GM18868 (cell line): ENCODE measurements around the gene MACROH2A1.

Experiments used
- ATAC-seq: cut with Tn5 transposase; IDR thresholded peaks from one replicate; pipeline ENCODE4 v1.9.1; 2021; ENCODE audit warnings: mild to moderate bottlenecking, moderate library complexity; ENCODE audit not compliant: unreplicated experiment

MACROH2A1 gene

DNA sequence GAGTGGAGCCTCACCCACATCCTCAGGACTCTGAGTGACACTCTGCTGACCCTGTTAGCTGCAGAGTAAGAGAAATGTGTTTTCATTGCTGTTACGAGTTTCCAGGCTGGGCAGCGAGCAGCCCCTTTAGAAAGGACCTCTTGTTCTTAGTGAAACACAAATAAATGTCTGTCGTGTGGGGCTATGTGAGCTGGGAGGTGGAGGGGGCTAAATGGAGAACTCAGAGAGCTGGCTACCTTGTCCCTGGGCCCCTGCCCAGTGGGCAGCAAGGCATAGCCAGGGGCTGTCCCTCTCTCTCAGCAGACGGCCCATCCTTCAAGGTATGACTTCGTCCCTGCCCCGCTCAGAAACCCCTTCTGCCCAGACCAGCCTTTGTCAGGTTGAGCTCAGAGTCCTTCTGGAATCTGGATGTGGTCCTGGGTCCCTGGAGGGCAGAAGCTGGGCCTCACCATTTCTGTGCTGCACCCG, 38.0 kb upstream of the MACROH2A1 start:
- peak; percentile 35 for ATAC-seq

DNA sequence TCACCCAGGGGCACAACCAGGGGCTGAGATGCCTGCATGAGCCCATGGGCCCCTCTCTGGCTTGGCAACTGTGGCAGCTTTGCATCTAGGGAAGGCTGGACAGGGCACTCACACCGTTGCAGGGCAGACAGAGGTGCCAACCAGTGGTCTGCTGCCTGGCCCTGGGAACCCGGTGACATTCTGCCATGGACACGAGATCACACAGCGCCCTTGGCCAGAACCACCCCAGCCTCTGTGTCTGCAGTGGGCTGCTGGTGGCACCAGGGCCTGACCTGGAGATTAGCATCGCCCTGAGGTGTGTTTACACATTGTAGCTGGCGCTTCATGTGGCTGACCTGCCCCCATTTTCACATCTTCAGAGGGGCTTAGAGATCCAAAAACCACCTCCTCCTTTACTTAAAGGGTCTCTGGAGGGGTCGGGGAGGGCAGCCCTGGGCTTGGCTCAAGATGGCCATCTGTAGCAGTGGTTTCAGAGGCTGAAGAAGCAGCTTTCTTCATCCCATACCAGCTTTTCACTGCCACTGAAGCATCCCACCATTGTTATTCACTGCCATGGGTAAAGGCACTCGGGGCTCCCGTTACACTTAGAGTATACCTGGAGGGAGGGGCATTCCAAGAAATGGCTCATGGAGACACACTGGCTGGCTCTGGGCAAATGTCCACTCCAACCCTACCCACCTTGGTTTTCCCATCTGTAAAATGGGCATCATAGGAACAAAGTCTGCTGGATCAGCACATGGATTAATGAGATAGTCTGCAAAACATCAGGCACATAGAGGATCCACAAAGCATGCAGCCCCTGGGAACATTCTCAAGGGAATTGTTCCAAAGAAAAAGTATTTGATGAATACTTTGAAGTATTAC, 36.7 kb upstream of the MACROH2A1 start:
- no peak for ATAC-seq

DNA sequence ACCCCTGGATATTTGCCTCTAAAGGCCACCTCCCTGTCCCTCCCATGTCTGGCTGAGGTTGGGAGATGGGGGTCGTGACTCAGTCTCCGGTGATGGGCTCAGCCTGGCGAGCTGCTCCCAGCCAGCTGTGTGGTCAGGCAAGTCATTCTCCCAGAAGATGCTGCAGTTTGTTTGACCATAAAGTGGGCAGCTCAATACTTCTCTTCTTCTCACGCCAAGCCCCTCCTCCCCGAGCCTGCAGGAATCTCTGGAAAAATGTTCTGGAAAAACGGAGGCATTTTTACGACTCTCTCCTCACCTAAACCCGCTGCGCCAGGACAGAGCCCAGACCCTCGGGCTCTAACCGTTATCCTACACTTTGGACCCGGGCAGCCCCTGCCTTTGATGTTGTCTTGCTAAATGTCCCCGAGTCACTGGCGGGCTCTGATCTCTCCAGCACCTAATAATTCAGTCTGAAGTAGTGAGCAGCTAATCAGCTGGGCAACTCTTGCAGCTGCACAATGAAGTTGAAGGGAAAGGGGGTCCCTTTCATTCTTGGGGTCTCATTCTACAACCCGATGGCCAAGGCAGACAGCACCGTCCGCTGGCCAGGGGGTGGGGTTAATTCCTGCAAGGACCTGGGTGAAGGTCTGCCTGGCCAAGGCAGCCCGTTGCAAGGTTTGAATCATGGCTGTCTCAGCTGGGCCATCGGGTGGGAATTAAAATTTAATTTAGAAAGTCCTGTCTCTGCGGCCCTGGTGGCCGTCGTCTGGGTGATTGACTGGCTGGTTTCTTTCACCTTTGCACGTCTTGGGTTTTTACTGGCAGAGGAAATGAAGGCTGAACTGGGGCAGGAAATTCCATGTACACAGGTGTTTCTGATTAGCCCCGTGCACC, 35.8 kb upstream of the MACROH2A1 start:
- ATAC-seq: no peak

DNA sequence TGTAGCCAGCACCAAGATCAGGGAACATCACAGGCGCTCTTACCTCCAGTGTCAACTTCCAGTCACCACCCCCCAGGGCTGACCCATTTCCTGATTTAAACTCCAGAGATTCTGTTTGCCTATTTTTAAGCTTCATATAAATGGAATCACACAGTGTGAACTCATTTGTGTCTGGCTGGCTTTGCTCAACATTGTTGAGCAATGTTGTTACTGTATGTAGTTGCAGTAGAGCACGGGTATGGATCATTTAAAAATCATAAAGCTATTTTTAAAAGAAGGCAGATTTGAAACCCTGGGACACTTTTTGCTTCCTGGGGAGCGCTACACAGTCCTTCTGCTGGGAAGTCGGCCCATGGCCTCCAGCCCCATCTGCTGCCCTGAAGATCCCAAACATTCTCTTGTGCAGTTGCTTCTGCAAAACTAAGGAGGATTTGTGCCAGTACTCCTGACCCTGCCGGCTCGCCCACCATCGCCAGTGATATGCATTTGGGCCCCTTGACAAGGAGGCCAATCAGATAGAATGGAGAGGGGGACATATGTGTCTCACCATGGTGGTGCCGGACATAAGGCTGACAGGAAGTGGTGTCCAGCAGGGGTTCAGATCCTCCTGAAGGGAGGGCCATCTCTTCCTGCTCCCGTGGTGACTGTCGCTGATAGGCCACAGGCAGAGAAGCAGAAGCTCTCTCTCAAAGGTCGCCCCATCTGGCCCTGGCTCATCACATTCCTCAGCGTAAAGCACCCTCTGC, 34.8 kb upstream of the MACROH2A1 start:
- ATAC-seq: no peak

DNA sequence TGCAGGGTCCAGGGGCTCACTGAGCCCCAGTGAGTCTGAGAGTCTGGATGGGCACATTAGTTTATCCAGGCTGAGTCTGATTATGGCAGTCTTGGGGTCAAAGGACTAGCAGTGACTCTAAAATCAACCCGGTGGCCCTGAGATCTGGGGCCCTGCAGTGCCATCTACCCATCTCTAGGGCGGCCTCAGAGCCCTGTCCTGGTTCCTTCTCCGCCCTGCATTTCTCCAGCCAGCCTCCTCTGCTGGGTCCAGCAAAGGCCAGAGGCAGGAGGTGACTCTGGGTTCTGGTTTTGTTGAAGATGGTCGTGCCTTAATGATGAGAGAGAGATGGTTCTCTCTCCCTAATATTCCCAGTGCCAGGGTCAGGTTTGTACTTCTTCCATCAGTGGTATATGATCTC, 33.1 kb upstream of the MACROH2A1 start:
- ATAC-seq: no peak

DNA sequence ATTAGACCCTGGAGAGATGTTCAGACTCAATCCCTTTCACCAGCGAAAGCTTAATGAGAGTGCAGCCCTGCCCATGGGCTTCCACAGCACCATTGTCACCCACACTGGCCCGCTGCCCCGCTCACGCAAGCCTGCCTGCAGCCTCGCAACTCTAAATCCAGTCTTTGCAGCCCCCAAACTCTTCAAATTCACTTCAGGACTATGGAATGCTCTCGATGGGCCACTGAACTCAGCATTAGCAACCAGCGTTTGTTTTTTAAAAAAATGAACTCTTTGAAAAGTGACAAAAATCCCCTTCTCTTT, 31.1 kb upstream of the MACROH2A1 start:
- no peak for ATAC-seq

DNA sequence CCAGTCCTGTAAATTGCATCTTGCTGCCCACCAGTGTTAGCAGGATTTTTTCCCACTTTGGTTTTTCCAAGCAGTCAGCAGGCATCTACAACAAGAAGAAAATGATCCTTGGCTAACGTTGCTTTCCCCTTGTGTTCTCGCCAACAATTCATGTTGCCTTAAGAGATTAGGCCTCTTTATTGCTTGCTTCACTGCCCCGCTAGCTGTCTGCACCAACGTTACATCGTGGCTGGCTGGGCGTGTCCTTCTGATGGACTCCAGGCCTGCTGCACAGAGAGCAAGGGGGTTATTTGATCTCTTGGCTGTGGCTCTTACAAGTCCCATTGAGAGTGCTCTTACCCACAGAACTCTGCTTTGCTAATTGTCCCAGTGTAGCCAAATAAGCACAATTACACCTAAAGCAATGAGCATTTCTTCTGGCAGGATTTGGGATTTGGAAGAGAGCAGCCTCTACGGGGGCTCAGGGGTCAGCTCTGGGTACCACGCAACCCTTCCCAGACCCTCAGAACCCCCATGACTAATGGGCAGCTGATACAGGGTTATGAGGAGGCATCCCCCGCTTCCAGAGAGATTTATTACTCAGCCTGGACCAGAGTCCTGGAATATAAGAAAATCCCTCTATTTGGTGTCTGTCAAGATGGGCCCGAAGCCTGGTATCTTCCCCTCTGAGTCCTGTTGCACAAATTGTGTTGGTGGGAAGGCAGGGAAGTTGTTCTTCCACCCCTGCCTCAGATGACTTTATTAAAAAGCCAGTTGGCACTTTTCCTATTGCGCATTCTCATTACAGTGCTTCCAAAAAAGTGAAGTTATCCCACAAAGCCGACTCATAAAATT, 30.5 kb upstream of the MACROH2A1 start:
- ATAC-seq: no peak

DNA sequence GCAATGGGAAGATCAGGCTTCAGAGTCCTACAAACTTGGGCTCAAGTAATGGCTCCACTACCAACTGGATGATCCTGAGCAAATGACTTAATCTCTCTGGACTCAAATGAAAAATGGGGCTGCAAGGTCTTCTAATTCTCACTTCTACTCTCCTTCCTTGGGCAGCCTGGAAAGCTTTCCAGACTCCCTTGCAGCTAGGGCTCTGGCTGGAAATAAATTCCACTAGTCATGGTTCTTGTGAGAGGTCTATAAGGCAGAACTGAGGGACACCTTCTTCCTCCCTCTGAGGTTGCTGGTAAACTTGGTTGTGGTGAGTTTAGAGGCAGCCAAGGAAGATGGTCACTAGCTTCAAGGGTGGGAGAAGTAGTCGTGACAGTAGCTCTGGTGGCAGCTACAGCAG, 29.6 kb upstream of the MACROH2A1 start:
- no peak for ATAC-seq

DNA sequence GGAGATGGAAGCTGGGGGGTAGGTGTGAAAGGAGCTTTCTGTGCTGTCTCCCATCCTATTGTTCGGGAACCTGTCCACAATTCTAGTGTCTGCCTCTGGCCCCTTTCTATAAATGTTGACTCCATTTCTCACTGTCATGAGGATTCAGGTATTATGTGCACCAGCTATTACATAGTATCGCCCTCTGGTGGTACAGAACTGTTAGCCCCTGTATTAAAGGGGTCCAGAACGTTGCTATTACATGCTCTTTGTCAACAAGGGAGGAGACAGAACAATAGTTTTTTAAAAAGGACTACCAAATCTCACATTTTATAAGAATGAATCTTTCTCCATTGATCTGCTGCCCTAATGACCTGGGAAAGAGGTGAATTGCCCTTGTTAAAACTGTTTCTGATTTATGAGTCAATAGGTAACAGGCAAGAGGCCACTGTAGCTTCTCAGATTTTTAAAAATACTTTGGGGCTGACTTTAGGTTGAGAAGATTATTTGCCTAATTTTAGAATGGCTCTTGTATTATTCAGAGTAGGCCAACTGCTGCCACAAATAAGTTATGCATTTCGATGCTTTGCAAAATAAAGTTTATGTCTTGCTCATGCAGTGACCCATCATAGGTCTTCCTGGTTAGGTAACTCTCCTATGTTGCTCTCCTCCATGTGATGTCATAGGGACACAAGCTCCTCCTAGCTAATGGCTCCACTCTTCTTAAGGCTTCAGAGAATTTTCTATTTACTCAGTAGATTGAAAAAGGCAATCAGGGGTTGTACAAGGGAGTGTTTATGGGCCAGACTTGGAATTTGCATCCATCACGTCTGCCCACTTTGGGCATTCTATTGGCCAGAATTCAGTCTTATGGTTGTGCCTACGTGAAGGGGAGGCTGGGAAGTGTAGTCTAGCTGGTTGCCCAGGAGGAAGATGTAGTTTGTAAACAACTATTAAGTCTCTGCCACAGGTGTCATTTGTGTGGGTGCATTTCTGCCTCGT, 27.4 kb upstream of the MACROH2A1 start:
- ATAC-seq: peak; percentile 97

DNA sequence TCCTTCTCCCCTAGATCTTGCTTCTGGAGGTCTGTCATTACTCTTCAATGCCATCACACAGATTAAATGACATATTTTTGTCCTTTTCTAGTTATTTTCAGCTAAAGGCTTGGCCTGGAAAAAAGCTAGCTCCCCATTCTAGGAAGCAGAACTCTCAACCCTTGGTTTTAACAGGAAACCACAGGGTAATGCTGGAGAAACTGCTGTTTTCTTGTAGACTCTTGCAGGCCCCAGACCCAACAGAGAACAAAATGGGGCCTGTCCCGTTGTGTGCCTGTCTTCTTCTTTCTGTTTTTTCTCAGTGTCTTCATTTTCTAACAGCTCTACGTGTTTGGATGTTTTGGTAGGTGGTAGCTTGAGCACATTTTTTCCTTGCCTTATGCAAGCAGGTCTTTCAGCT, 26.6 kb upstream of the MACROH2A1 start:
- ATAC-seq: no peak

DNA sequence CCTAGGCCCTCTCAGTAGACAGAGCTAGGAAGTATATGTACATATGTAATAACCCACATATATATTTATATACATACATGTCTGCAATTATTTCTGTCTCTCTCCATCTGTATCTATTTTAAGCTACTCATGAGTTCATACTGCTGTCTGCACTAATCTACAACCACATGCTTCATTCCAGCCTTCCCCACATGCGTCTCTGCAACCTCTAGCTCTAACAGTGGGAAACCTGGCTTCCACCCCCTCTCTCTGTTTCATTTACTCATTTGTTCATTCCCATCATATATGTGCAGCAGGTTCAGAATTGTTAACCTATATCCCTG, 24.8 kb upstream of the MACROH2A1 start:
- no peak for ATAC-seq

DNA sequence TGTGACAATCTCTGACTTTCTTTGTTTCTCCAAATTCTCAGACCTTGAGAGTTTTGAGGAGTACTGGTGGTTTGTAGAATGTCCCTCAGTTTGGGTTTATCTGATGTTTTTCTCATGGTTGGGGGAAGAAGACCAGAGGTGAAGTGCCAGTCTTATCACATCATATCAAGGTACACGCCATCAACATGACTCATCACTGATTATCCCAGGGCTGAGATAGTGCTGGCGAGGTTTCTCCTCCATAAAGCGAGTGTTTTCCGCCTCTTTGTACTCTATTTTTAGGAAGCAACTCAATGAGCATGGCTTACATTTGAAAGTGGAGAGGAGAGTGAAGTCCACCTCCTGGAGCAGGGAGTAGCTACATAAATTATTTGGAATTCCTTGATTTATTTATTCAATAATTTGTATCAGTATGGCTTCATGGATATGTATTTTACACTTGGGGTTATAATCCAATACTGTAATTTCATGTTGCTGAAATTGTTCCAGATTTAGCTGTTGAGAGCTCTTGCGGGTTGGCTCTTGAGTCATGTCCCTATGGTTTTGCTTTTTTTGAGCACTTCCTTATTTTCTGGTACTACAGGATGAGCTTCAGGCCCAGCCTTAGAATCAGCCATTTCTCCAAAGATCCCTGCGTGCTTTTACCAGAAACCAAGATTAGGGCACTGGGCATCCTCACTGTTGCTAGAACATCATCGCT, 24.3 kb upstream of the MACROH2A1 start:
- ATAC-seq: no peak

DNA sequence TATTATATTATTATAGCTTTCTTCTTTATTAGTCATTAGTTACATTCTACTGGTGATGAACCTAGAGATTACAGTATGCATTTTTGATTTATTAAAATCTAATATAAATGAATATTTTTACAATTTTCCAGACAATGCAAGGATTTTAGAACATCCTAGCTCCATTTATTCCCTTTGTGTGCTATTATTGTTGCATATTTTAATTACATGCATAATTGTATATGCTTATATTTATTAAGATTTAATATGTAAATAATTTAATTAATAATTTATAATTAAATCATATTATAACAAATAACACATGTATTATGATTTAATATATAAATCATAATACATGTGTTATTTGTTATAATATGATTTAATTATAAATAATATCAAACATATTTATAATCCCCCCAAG, 23.4 kb upstream of the MACROH2A1 start:
- no peak for ATAC-seq

DNA sequence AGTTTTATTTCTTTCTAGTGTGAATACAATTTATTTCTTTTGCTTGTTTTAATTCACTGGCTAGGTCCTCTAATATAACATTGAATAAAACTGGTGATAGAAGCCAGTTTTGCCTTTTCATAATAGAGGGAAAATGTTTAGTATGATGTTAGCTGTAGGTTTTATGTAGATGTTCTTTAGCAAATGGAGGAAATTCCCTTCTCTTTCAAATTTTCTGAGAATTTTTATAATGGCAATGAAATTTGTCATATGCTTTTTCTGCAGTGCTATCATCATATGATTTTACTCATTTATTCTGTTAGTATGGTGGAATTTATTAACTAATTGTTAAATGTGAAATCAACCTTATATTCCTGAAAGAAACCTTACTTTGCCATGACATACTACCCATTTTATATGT, 18.1 kb upstream of the MACROH2A1 start:
- no peak for ATAC-seq

DNA sequence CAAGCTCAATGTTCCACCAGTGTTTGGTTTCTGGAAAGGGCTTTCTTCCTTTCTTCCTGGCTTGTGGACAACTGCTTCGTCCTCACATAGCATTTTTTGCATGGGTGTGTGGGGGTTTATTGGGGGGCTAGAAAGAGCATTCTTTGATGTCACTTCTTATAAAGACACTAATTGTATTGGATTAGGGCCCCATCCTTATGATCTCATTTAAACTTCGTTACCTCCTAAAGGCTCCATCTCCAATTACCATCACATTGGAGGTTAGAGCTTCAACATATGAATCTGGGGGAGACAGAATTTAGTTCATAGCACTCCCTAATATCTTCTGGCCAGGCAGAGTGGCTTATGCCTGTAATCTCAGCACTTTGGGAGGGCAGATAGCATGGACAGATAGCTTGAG, 6.1 kb upstream of the MACROH2A1 start:
- ATAC-seq: no peak

DNA sequence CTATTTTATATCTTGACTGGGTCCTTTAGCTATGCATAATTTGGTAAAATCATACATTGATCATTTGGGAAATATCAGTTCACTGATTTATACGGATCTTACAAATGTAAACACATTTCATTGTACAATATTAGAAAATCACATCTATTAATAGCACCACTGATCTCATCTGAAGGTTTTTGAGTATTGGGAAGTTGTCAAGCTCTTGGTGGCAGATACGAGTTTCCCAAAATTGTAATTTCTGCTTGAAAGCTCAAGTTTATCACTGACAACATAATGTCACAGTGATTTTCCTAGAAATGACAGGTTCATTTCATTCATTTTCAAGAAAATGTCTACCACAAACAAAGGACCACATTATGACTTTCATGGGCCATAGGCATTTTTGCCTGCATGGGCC, 3.0 kb upstream of the MACROH2A1 start:
- ATAC-seq: no peak

DNA sequence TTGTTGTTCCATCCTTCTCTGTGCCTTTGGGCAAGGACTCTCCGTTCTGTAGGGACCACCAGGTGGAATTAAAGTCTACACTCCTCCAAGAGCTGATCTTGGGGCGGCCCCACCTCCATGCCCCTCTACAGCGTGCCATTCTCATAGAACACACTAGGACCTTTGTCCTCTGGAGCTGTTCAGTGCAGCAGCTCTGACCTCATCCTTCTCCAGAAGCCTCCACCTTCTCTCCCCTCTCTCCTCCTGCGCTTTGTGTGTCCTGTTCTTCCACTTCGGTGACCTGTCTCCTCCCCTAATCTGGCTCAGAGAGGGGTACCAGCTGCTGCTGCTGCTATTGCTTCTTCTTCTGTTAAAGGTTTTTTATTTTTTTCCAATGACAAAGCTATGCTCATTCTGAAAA, 1.8 kb upstream of the MACROH2A1 start:
- no peak for ATAC-seq

DNA sequence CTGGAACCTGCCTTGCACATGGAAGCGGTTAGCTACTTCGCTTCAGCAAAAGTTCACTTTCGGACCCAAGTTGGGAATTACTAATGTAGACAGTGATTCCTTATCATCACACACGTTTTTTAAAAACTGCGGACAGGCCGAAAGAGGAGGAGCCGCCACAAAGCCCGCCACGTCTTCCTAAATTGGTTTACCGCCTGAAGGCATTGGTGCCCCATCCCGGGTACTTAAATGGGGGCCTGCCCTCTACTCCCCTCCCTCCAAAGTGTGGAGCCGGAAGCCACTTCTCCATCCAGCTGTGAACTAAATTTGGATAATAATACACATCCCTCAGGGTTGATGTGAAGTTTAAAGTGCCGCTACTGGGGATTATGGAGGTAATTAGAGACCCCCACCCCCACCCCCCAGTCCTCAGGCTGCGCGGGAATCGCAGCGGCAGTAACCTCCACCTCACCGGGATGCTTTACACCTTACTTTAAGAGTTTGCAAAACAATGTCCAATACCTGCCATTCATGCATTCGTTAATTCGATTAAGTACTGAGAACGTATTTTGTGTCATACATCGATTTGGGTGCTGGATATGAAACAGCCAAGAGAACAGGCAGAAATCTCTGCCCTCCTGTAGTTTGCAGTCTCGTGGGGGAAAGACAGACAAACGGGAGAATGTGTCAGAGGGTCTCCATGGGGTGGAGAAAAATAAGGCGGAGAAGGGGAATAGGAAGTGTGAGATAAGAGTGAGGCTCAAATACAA, 937 bp upstream of the MACROH2A1 start:
- no peak for ATAC-seq
